Stimulated activated CD8-positive, alpha-beta memory T cell treated with anti-CD3 and anti-CD28 coated beads, Interleukin-12 subunit alpha, Interleukin-12 subunit beta, amount 100 ng/mL, for 24 hours (primary cell): Measurements from ENCODE around the gene RGS7.
"Not testable (repeated sequence)": the region's sequence is repeated elsewhere in the genome, so short reads cannot be mapped to it uniquely, and the experiment has no call there.

Experiments
- DNase-seq: peaks from one replicate; pipeline ENCODE4 v3.0.0-alpha.2; 2020; ENCODE audit errors: extremely low read depth

The RGS7 gene

GRCh38 chr1:241208910-241209379 lies 148.1 kb downstream of the RGS7 start:
- no peak for DNase-seq

DNA sequence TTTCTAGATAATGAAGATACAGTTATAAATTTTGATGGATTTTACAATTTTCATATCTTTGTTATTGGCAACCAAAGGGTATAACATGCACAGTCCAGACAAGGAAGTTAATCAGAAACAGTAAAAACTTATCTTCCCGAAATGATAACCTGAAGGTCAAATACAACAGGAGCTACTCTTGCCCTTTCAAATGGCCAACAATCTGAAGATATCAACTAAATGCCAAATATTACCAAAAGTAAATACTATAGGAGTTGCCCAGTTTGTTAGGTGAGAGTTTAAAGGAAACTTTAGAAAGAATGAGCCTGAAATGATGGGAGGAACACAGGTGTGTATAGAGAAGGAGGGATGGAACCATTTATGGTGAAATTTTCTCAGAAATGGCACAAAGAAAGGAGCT lies 153.2 kb downstream of the RGS7 start:
- no peak for DNase-seq

DNA sequence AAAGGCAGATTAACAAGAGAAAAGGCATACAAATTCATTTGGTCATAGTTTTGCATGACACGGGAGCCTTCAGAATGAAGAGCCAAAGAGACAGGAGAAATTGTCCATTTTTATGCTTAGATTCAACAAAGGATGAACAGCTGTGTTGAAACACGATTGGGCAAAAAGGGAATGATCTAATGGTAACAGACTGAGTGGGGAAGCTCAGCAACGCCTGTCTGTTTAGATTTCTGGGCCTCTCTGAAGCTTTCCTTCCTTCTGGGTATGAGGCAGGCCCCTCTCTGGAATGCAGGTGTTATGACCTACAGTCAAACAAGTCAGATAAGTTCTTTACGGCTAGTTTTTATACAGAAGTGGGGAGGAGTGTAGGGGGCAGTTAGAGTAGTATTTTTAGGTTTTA lies 154.6 kb downstream of the RGS7 start:
- DNase-seq, result no peak

DNA sequence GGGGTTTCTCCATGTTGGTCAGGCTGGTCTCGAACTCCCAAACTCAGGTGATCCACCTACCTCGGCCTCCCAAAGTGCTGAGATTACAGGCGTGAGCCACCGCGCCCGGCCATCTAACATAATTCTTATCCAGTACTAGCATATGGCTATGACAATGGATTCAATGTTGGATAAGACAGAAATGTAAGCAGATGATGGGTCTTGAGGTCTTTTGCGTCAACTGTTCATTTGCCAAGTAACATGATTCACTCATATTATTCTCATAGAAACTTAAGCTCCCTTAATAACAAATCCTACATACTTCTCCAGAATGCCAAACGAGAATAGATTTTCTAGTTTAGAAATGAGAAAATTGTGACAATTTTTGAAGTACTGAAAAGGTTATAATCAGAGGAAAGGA lies 170.3 kb downstream of the RGS7 start:
- no peak for DNase-seq

GRCh38 chr1:241181971-241182370 lies 175.0 kb downstream of the RGS7 start:
- no peak for DNase-seq

DNA sequence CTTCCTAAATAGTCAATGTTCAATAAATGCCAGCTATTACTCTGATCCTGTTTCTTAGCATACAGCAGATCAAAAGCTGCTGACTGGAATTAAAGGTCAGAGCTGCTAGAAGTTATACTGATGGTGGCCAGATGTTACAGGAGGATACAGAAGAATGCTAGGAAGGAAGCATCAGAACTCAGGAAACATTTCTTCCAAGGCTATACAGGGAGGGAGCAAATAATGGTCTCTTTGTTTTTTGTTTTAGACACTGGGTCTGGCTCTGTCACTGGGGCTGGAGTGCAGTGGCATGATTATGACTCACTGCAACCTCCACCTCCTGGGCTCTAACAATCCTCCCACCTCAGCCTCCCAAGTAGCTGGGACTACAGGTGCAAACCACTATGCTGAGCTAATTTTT lies 175.5 kb downstream of the RGS7 start:
- DNase-seq, result no peak

GRCh38 chr1:241180569-241180968 lies 176.4 kb downstream of the RGS7 start:
- DNase-seq, result no peak

GRCh38 chr1:241177660-241178059 lies 179.3 kb downstream of the RGS7 start:
- no peak for DNase-seq

DNA sequence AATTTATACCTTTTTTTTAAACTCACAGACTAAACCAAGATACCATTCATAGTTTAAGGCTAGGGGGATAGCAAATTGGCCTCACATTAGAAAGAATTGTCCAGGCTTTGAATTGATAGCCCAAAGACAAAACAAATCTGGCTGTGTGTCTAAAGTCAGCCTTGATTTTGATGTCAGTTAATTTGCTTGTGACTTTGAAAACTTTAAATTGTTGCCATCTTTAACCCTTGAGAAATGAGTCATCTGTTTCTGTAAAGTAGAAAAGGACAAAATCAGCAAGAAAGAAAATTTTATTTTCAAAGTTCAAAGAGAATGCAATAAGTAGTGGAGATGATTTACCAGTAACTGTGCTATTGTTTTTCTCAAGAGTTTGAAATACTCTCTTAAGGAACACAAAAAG lies 184.5 kb downstream of the RGS7 start:
- DNase-seq, result no peak

DNA sequence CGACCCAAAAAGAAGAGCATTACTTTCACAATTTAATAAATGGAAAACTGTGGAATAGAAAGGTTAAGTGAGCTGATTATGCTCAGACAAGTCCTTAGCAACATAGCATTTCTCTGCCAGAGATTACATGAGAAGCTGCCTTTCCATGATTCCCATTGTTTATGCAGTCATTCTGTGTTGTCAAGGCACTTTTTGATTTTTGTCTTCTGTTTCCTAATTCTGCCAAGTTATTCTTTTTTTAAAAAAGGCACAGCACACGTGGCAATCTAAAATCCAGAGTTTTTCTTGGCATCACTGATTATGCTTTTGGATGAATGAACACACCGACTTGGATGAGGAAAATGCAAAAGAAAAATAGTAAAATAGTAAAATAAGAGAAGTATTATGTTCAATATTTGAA lies 185.0 kb downstream of the RGS7 start:
- DNase-seq, result no peak

GRCh38 chr1:241167121-241167630 lies 189.8 kb downstream of the RGS7 start:
- no peak for DNase-seq

- DNase-seq, result no peak
These were observed 190.4 kb downstream of the RGS7 start for GRCh38 chr1:241166625-241167024.

DNA sequence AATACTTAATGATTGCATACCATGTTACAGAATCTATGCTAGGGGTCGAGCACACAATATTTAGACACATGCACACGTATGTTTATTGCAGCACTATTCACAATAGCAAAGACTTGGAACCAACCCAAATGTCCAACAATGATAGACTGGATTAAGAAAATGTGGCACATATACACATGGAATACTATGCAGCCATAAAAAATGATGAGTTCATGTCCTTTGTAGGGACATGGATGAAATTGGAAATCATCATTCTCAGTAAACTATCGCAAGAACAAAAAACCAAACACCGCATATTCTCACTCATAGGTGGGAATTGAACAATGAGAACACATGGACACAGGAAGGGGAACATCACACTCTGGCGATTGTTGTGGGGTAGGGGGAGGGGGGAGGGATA lies 191.7 kb downstream of the RGS7 start:
- DNase-seq, result not testable (repeated sequence)

DNA sequence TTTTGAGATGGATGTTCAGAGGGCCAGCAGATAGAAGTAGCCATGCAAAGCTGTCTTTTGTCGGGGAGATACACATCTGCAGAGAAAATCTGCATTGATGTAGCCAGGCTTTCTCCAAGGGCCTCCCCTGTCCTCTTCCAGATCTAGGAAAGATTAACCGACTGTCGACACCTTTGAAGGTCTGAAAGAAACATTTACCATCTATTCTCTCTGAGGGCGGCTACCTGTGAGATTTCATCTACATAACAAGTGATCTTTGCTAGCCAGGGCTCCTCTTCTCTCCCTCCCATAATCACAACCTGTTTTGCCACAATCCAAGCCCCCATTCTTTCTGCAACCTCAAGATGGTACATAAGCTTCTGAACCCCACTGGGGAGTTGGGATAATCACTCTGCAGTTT lies 193.6 kb downstream of the RGS7 start:
- DNase-seq, result no peak

- DNase-seq, result no peak
These were observed 195.8 kb downstream of the RGS7 start for GRCh38 chr1:241161188-241161689.

DNA sequence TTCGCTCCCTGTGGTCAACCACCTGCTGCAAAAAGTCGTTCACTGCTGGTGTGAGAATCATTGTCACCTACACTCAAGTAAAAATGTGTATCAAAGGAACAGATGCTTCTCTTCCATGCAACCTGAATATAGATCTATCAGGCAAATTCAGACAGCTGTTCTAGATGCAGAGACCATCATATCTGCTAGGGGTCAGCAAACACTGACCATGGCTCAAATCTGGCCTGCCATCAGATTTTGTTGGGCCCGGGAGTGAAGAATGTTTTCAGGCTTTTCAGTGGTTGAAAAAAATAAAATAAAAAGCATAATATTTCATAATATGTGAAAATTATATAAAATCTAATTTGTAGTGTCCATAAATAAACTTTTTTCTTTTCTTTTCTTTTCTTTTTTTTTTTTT lies 199.6 kb downstream of the RGS7 start:
- DNase-seq, result no peak

DNA sequence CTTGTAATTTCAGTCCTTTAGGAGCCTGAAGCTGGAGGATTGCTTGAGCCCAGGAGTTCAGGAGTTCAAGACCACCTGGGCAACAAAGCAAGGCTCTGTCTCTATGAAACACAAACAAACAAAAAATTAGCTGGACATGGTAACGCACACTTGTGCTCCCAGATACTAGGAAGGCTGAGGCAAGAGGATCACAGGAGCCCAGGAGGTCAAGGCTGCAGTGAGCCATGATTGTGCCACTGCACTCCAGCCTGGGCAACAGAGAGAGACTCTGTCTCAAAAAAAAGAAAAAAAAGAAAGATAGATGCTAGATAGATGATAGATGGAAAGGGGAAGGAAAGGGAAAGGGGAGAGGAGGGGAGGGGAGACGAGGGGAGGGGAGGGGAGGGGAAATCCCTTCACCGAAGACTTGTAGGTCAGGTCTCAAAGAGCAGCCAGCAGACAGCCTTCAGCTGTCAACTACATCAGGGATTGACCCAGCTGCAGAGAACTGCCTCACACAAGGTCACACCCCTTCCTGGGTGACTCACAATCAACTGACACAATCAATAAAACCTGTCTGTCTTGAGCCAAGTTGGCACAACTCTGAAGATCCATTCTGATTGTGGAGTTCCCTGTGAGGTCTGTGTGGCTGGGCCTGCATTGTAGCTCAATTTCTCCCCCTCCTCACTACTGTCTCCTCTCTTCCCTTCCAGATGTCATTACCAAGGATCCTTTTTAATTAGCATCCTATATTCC lies 200.6 kb downstream of the RGS7 start:
- no peak for DNase-seq

GRCh38 chr1:241145881-241146280 lies 211.1 kb downstream of the RGS7 start:
- DNase-seq, result no peak

- no peak for DNase-seq
These were observed 213.1 kb downstream of the RGS7 start for GRCh38 chr1:241143765-241144442.

DNA sequence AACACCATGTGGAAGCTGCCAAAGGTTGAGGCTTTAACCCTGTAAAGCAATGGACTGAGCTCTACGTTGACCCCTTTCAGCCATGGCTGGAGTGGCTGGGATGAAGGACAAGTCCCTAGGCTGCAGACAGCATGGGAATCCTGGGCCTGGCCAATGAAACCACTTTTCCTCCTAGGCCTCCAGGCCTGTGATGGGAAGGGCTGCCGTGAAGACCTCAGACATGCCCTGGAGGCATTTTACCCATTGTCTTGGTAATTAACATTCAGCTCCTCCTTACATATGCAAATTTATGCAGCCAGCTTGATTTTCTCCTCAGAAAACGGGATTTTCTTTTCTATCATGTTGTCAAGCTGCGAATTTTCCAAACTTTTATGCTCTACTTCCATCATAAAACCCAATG lies 214.5 kb downstream of the RGS7 start:
- no peak for DNase-seq

DNA sequence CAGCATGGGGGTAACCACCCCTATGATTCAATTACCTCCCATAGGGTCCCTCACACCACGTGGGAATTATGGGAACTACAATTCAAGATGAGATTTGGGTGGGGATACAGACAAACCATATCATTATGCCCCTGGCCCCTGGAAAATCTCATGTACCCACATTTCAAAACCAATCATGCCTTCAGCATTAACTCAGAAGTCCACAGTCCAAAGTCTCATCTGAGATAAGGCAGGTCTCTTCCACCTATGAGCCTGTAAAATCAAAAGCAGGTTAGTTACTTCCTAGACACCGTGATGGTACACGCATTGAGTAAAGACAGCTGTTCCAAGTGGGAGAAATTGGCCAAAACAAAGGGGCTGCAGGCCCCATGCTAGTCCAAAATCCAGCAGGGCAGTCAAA lies 215.4 kb downstream of the RGS7 start:
- DNase-seq, result not testable (repeated sequence)

DNA sequence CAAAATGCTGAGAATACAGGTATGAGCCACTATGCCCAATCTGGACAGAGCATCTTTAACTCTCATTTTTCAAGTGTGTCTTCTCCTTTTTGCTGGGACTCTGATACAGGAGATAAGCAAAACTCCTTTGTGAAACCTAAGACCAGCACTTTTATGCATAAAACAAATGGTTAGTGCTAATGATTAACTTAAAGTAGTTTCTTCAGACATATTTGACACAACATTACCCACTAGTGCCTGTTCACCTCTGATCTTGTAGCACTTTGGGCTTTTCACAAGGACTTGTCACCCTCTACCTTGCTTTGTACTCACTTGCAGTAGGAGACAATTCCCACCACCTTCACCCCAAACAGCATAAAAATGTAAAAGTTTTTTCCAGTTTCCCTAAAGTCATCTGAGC lies 216.3 kb downstream of the RGS7 start:
- no peak for DNase-seq

- DNase-seq, result no peak
These were observed 218.0 kb downstream of the RGS7 start for GRCh38 chr1:241139047-241139446.
